HepG2 (cell line): Measurements from ENCODE around the gene MEIS3. TPM values are rescaled to one million over a fixed set of nuclear protein-coding genes. Genes with fewer than 3 reads are reported as not detected.

Source experiments
- ATAC-seq: fragments of 200-7000 bp; cut with Tn5 transposase; 3 replicates; pipeline ENCODE4 v1.9.1; 2020; ENCODE audit warnings: mild to moderate bottlenecking, moderate library complexity
- BruUV-seq: library from RNA; stranded (reverse); fragments of 400-500 nt; replicated peaks from 2 replicates; lab custom pipeline; 2021; lab: Mats Ljungman, UMichigan
- CTCF ChIA-PET: fragments of 300-600 bp; formaldehyde crosslinking; extraction: SDS; loops from one replicate; lab custom pipeline; 2021; ENCODE audit warnings: low total read pairs, inconsistent platforms, low intra/inter-chr PET ratio; lab: Yijun Ruan, JAX
- POLR2A ChIA-PET: fragments of 350-600 bp; sonication (Branson Sonifier 250); formaldehyde crosslinking; loops from one replicate; lab custom pipeline; 2020; ENCODE audit warnings: antibody characterized with exemption, inconsistent platforms; lab: Yijun Ruan, JAX
- DNase-seq: peaks from one replicate; pipeline ENCODE4 v3.0.0-alpha.2; 2015; ENCODE audit warnings: low spot score
- FAIRE-seq: peaks from 3 replicates; lab custom pipeline; 2011; peaks lifted over from hg19 to GRCh38; lab: Jason Lieb, UNC
- H2AFZ ChIP-seq: one replicate; pipeline ENCODE4 v1.6.1; 2011; ENCODE audit warnings: low read length, inconsistent platforms
- H3K27ac ChIP-seq: fragments of 300-600 bp; 3 replicates; pipeline ENCODE4 v1.8.0; 2011; ENCODE audit warnings: mixed run types, mild to moderate bottlenecking, mixed read lengths, low read length, inconsistent platforms; ENCODE audit not compliant: insufficient read depth; ENCODE audit errors: extremely low read length
- H3K27me3 ChIP-seq, 2 experiments: fragments of 200-600 bp in 1 of 2; 2 replicates in 1 of 2; 3 replicates in 1 of 2; pipeline versions ENCODE4 v1.6.0 to v1.8.0; 2011; ENCODE audit warnings: low read length in 2 of 2, mild to moderate bottlenecking in 2 of 2, moderate library complexity in 2 of 2, inconsistent platforms in 1 of 2; ENCODE audit not compliant: insufficient read depth in 2 of 2, control insufficient read depth in 1 of 2
- H3K36me3 ChIP-seq, 2 experiments: fragments of 200-600 bp in 1 of 2; replicated peaks in 1 of 2; 2 replicates in 1 of 2; 3 replicates in 1 of 2; pipeline versions ENCODE4 v1.5.1 to v1.8.0; 2011; ENCODE audit warnings: low read length in 2 of 2, inconsistent platforms in 1 of 2; ENCODE audit not compliant: insufficient read depth in 2 of 2, control insufficient read depth in 1 of 2
- H3K4me1 ChIP-seq: 2 replicates; pipeline ENCODE4 v1.5.1; 2012; ENCODE audit warnings: low read length, inconsistent platforms; ENCODE audit not compliant: insufficient read depth
- H3K4me2 ChIP-seq: 2 replicates; pipeline ENCODE4 v1.6.0; 2011; ENCODE audit warnings: low read depth, low read length, inconsistent platforms
- H3K4me3 ChIP-seq, 3 experiments: fragments of 200-600 bp in 1 of 3; sonication (generic), shearing (Covaris generic) in 1 of 3; replicated peaks in 1 of 3; 2 replicates each; pipeline ENCODE4 v1.5.1; 2011 to 2016; ENCODE audit warnings: low read length in 3 of 3, inconsistent platforms in 2 of 3, low read depth in 2 of 3, mild to moderate bottlenecking in 2 of 3, control low read depth in 1 of 3, mixed read lengths in 1 of 3; ENCODE audit not compliant: insufficient read depth in 1 of 3
- H3K79me2 ChIP-seq: one replicate; pipeline ENCODE4 v1.6.1; 2011; ENCODE audit warnings: low read length, inconsistent platforms; ENCODE audit not compliant: insufficient read depth
- H3K9ac ChIP-seq: 2 replicates; pipeline ENCODE4 v1.6.0; 2011; ENCODE audit warnings: mild to moderate bottlenecking, low read depth, low read length, inconsistent platforms; ENCODE audit not compliant: insufficient read depth
- H3K9me3 ChIP-seq: 2 replicates; pipeline ENCODE4 v1.5.1; 2012; ENCODE audit warnings: mild to moderate bottlenecking, low read length
- H4K20me1 ChIP-seq: 2 replicates; pipeline ENCODE4 v1.6.0; 2011; ENCODE audit warnings: inconsistent platforms, mild to moderate bottlenecking, low read length, moderate library complexity; ENCODE audit not compliant: insufficient read depth
- ZBTB43 ChIP-seq: sonication (generic); formaldehyde crosslinking; conservative IDR thresholded peaks from 2 replicates; pipeline ENCODE4 v1.4.0; 2020; ENCODE audit warnings: missing genetic modification reagents
- ZBTB46 ChIP-seq: sonication (generic); formaldehyde crosslinking; IDR thresholded peaks from 2 replicates; pipeline ENCODE4 v1.4.0; 2020; ENCODE audit warnings: mild to moderate bottlenecking, missing genetic modification reagents, borderline replicate concordance
- ZMYM2 ChIP-seq: sonication (generic); formaldehyde crosslinking; IDR thresholded peaks from 2 replicates; pipeline ENCODE4 v1.8.0; 2022; ENCODE audit warnings: mild to moderate bottlenecking, missing genetic modification reagents
- ZNF3 ChIP-seq: IDR thresholded peaks from 2 replicates; pipeline ENCODE4 v1.7.0; 2017; ENCODE audit warnings: inconsistent platforms
- ZNF33A ChIP-seq: sonication (generic); formaldehyde crosslinking; IDR thresholded peaks from 2 replicates; pipeline ENCODE4 v1.5.1; 2020; ENCODE audit warnings: missing genetic modification reagents, mild to moderate bottlenecking, moderate library complexity, borderline replicate concordance
- ZNF589 ChIP-seq: sonication (generic); formaldehyde crosslinking; conservative IDR thresholded peaks from 2 replicates; pipeline ENCODE4 v1.8.0; 2022; ENCODE audit warnings: mild to moderate bottlenecking, moderate library complexity, missing genetic modification reagents
- WGBS: methylation state at CpG from one replicate; pipeline ENCODE4 v1.1.6; 2017; ENCODE audit warnings: low lambda C conversion rate; 5-methylcytosine and 5-hydroxymethylcytosine counted together
- in situ Hi-C: cut with HindIII; loops from 2 replicates; pipeline ENCODE4 v1.10.0; 2017; ENCODE audit warnings: low pct_unique_long_range_greater_than_20kb; ENCODE audit not compliant: extremely low pct_ligation_motif_present
- intact Hi-C: fragments of 100-400 bp; cut with micrococcal nuclease; formaldehyde crosslinking; loops from one replicate; pipeline ENCODE4 v1.10.0; 2022; ENCODE audit not compliant: unreplicated experiment
- polyA plus RNA-seq, 8 experiments: library from polyadenylated mRNA; depleted of rRNA in 3 of 8; stranded (reverse) in 7 of 8; unstranded in 1 of 8; fragments of >200 nt; fragmentation: Illumina TruSeq in 4 of 8; extraction: Trizol in 4 of 8; gene quantifications; 2 replicates each; pipeline versions ENCODE4 v1.2.1 to v1.2.3, GENCODE V29; 2011 to 2016; ENCODE audit warnings: low read depth in 4 of 8, missing spikeins in 1 of 8, mixed read lengths in 1 of 8; ENCODE audit not compliant: insufficient read depth in 1 of 8
- total RNA-seq, 5 experiments: library from RNA; depleted of rRNA; stranded (reverse); fragments of >200 nt; fragmentation: Illumina TruSeq; extraction: Trizol; gene quantifications; 2 replicates each; pipeline ENCODE4 v1.2.3, GENCODE V29; 2016; ENCODE audit warnings: low read depth in 1 of 5

The MEIS3 gene
- total and polyA plus RNA-seq, 2 of the 13 experiments (the other 11 are each of a cell fraction or from before 2014, with no cell fraction given): 0.09 to 0.70 TPM

GRCh38 chr19:47461876-47462275 is 42.5 kb upstream of the MEIS3 start:
- Histone ChIP-seq H3K27me3 (peaks cover 4 to 55% of the 10 kb centered on the region in 2 experiments), H3K9me3 (no peaks in the 10 kb centered on the region), H3K4me3 (no peak overlapping the region), H3K36me3 (no peaks in the 10 kb centered on the region), H4K20me1 (no peaks in the 10 kb centered on the region), H2AFZ (no peak overlapping the region), H3K9ac (no peak overlapping the region), H3K79me2 (no peaks in the 10 kb centered on the region), H3K4me2 (no peak overlapping the region), H3K4me1 (peaks cover 16% of the 10 kb centered on the region), H3K27ac (no peak overlapping the region)
- ChIA-PET POLR2A (no interaction called here), CTCF (no interaction called here)
- intact Hi-C loops: no loop called here
- FAIRE-seq (no peak), DNase-seq (no peak), ATAC-seq (no peak; the same call in 2 of the 3 replicates)
- BruUV-seq: no TSS peak
- in situ Hi-C loops: no loop called here
- 51% methylated on average over 5 of the region's 5 CpGs for WGBS
- TF ChIP-seq ZBTB46 (CRISPR knock-in tag) (no peak), ZBTB43 (CRISPR knock-in tag) (no peak), ZNF589 (CRISPR knock-in tag) (no peak), ZMYM2 (CRISPR knock-in tag) (no peak), ZNF33A (CRISPR knock-in tag) (no peak), ZNF3 (CRISPR knock-in tag) (no peak)
